K562 (cell line): ENCODE measurements around the gene MADD. TPM values are rescaled to one million over a fixed set of nuclear protein-coding genes. Genes with fewer than 3 reads are reported as not detected.

Experiments
- AFF1 ChIP-seq, 2 experiments: fragments of 450-650 bp; IDR thresholded peaks; 2 replicates each; pipeline ENCODE4 v1.6.1; 2018; ENCODE audit warnings: mild to moderate bottlenecking in 2 of 2, low read depth in 1 of 2; ENCODE audit not compliant: partially characterized antibody in 2 of 2
- ARID1B ChIP-seq: fragments of 450-650 bp; IDR thresholded peaks from 2 replicates; pipeline ENCODE4 v1.6.1; 2016; ENCODE audit warnings: antibody characterized with exemption, mild to moderate bottlenecking, inconsistent platforms
- DIDO1 ChIP-seq: fragments of 450-650 bp; IDR thresholded peaks from 2 replicates; pipeline ENCODE4 v1.6.1; 2016; ENCODE audit warnings: low read depth, missing biosample characterization, missing genetic modification characterization
- DMBX1 ChIP-seq: fragments of 250-450 bp; sonication (Bioruptor Pico); IDR thresholded peaks from 2 replicates; pipeline ENCODE4 v1.8.0; 2022; ENCODE audit warnings: inconsistent platforms, mild to moderate bottlenecking, moderate library complexity, borderline replicate concordance
- E2F1 ChIP-seq: sonication (generic); formaldehyde crosslinking; IDR thresholded peaks from 2 replicates; pipeline ENCODE4 v1.8.1; 2023; ENCODE audit warnings: mild to moderate bottlenecking, missing genetic modification reagents, moderate library complexity
- ESRRA ChIP-seq: fragments of 450-650 bp; IDR thresholded peaks from 2 replicates; pipeline ENCODE4 v1.6.1; 2014; ENCODE audit warnings: low read depth, mild to moderate bottlenecking, moderate library complexity, borderline replicate concordance
- FOXA3 ChIP-seq, 2 experiments: fragments of 450-650 bp in 1 of 2; sonication (generic) in 1 of 2; formaldehyde crosslinking; IDR thresholded peaks in 1 of 2; conservative IDR thresholded peaks in 1 of 2; 2 replicates each; pipeline versions ENCODE4 v1.4.0 to v1.8.0; 2020 to 2022; ENCODE audit warnings: mild to moderate bottlenecking in 2 of 2, missing genetic modification reagents in 1 of 2
- FOXJ2 ChIP-seq: fragments of 200-800 bp; sonication (Bioruptor generic); IDR thresholded peaks from 2 replicates; pipeline ENCODE4 v1.6.1; 2016; ENCODE audit warnings: missing genetic modification characterization, missing compliant biosample characterization
- GABPA ChIP-seq: fragments of 200-800 bp; sonication (Bioruptor generic); conservative IDR thresholded peaks from 2 replicates; pipeline ENCODE4 v1.6.1; 2016; ENCODE audit warnings: low read depth, missing genetic modification characterization, missing compliant biosample characterization
- ILK ChIP-seq: fragments of 450-650 bp; IDR thresholded peaks from 2 replicates; pipeline ENCODE4 v1.6.1; 2016; ENCODE audit warnings: missing genetic modification characterization, low read depth, mild to moderate bottlenecking, missing compliant biosample characterization, moderate library complexity, borderline replicate concordance
- MAFK ChIP-seq: IDR thresholded peaks from 2 replicates; pipeline ENCODE4 v1.6.1; 2011; ENCODE audit warnings: low read length, improper control_type of control experiment
- MIER1 ChIP-seq: fragments of 450-650 bp; IDR thresholded peaks from 2 replicates; pipeline ENCODE4 v1.6.1; 2016; ENCODE audit warnings: antibody characterized with exemption, mild to moderate bottlenecking, low read depth
- NKRF ChIP-seq: fragments of 450-650 bp; IDR thresholded peaks from 2 replicates; pipeline ENCODE4 v1.6.1; 2016; ENCODE audit warnings: borderline replicate concordance
- OTX1 ChIP-seq: fragments of 450-650 bp; formaldehyde crosslinking; IDR thresholded peaks from 2 replicates; pipeline ENCODE4 v1.4.0; 2022; ENCODE audit warnings: mild to moderate bottlenecking
- RFX7 ChIP-seq: fragments of 250-450 bp; sonication (Bioruptor Pico); IDR thresholded peaks from 2 replicates; pipeline ENCODE4 v1.5.1; 2021; ENCODE audit warnings: mild to moderate bottlenecking
- RHOXF2B ChIP-seq: fragments of 250-450 bp; sonication (Bioruptor Pico); conservative IDR thresholded peaks from 2 replicates; pipeline ENCODE4 v1.5.1; 2021
- SIN3B ChIP-seq: fragments of 450-650 bp; IDR thresholded peaks from 2 replicates; pipeline ENCODE4 v1.6.1; 2017; ENCODE audit warnings: low read depth, mild to moderate bottlenecking, moderate library complexity
- SMARCE1 ChIP-seq: fragments of 450-650 bp; IDR thresholded peaks from 2 replicates; pipeline ENCODE4 v1.7.1; 2016; ENCODE audit warnings: mild to moderate bottlenecking
- STAT5A ChIP-seq: IDR thresholded peaks from 2 replicates; pipeline ENCODE4 v1.6.1; 2012; ENCODE audit warnings: low read length, inconsistent platforms, borderline replicate concordance
- ZNF140 ChIP-seq: fragments of 250-450 bp; sonication (Bioruptor Pico); IDR thresholded peaks from 2 replicates; pipeline ENCODE4 v1.8.0; 2021; ENCODE audit warnings: moderate library complexity, mild to moderate bottlenecking, inconsistent platforms
- polyA plus RNA-seq, 8 experiments: library from polyadenylated mRNA; depleted of rRNA in 4 of 8; stranded (reverse) in 5 of 8; unstranded in 3 of 8; fragments of >200 nt; fragmentation: Nextera tagmentation in 2 of 8; fragmentation: Illumina TruSeq in 1 of 8; extraction: Ambion mirVana in 2 of 8; extraction: Trizol in 1 of 8; gene quantifications; 2 replicates each; pipeline versions ENCODE4 v1.2.1 to v1.2.3, GENCODE V29; 2011 to 2014; ENCODE audit warnings: inconsistent platforms in 1 of 8, missing spikeins in 1 of 8
- total RNA-seq, 7 experiments: library from RNA; depleted of rRNA in 6 of 7; stranded (reverse); fragments of >200 nt in 6 of 7; fragmentation: Illumina TruSeq in 2 of 7; extraction: Trizol in 2 of 7; gene quantifications; 2 replicates each; pipeline versions ENCODE4 v1.2.1 to v1.2.3, GENCODE V29; 2011 to 2021; ENCODE audit warnings: low replicate concordance in 1 of 7

The MADD gene
- total and polyA plus RNA-seq, 9 of the 15 experiments (the other 6 are each of a cell fraction or from before 2014, with no cell fraction given) = 0.68 to 57.6 (median 33.6) TPM

GRCh38 chr11:47270331-47271271, 668 bp downstream of the MADD start (continued):
- TF ChIP-seq FOXA3 (CRISPR knock-in tag; conservative IDR thresholded peaks at IDR 0.05 in 1 of 2, IDR thresholded peaks at IDR 0.05 in 1 of 2) (no peak), ZNF140 (CRISPR knock-in tag) (no peak), OTX1 (CRISPR knock-in tag) (0 out of 2 replicates have a peak, but pooled peaks have one; percentile 14), DMBX1 (CRISPR knock-in tag) (no peak), E2F1 (CRISPR knock-in tag) (no peak), MAFK (peak; percentile 40; the same call in 1 of the 2 replicates), ILK (tag) (no peak), RHOXF2B (CRISPR knock-in tag) (no peak), ARID1B (0 out of 2 replicates have a peak, but pooled peaks have one; percentile 7), SIN3B (no peak), ESRRA (peak; percentile 84; the same call in 1 of the 2 replicates), GABPA (no peak), SMARCE1 (no peak), STAT5A (no peak), RFX7 (no peak), MIER1 (no peak), AFF1 (IDR thresholded peaks at IDR 0.05; ENCODE audit: low read depth in 1 of 2, partially characterized antibody in 2 of 2) (peak in 1 of 2 experiments; percentile 22), NKRF (no peak), DIDO1 (tag) (no peak), FOXJ2 (tag) (no peak)
